ENCODE measurements around the gene ITM2C.

GRCh38 chr2:230846360-230846759 is 18.4 kb upstream of the ITM2C start:
- TF ChIP-seq ELK4 (IDR thresholded peaks at IDR 0.05; ENCODE audit: borderline replicate concordance, low read depth, low read length) = no peak
- no peak for TF ChIP-seq ZSCAN23 (tag by site-specific recombination; IDR thresholded peaks at IDR 0.05)
- TF ChIP-seq, protein P1, sequence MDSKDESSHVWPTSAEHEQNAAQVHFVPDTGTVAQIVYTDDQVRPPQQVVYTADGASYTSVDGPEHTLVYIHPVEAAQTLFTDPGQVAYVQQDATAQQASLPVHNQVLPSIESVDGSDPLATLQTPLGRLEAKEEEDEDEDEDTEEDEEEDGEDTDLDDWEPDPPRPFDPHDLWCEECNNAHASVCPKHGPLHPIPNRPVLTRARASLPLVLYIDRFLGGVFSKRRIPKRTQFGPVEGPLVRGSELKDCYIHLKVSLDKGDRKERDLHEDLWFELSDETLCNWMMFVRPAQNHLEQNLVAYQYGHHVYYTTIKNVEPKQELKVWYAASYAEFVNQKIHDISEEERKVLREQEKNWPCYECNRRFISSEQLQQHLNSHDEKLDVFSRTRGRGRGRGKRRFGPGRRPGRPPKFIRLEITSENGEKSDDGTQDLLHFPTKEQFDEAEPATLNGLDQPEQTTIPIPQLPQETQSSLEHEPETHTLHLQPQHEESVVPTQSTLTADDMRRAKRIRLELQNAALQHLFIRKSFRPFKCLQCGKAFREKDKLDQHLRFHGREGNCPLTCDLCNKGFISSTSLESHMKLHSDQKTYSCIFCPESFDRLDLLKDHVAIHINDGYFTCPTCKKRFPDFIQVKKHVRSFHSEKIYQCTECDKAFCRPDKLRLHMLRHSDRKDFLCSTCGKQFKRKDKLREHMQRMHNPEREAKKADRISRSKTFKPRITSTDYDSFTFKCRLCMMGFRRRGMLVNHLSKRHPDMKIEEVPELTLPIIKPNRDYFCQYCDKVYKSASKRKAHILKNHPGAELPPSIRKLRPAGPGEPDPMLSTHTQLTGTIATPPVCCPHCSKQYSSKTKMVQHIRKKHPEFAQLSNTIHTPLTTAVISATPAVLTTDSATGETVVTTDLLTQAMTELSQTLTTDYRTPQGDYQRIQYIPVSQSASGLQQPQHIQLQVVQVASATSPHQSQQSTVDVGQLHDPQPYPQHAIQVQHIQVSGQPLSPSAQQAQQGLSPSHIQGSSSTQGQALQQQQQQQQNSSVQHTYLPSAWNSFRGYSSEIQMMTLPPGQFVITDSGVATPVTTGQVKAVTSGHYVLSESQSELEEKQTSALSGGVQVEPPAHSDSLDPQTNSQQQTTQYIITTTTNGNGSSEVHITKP (tag by site-specific recombination; IDR thresholded peaks at IDR 0.05) = no peak
- TF ChIP-seq REST (tag by site-specific recombination; IDR thresholded peaks at IDR 0.05) = no peak
- TF ChIP-seq KLF10 (tag by site-specific recombination; IDR thresholded peaks at IDR 0.05) = no peak
- TF ChIP-seq ATF2 (tag by site-specific recombination; IDR thresholded peaks at IDR 0.05; ENCODE audit: low read depth) = no peak
- TF ChIP-seq ZNF266 (tag by site-specific recombination; IDR thresholded peaks at IDR 0.05; ENCODE audit: low read depth) = no peak

Measured in HEK293 (cell line).